ENCODE results near the gene PRIMA1. TPM values are rescaled to one million over a fixed set of nuclear protein-coding genes. Genes with fewer than 3 reads are reported as not detected.

Gene PRIMA1
- polyA plus RNA-seq, 3 donors: not detected

DNA sequence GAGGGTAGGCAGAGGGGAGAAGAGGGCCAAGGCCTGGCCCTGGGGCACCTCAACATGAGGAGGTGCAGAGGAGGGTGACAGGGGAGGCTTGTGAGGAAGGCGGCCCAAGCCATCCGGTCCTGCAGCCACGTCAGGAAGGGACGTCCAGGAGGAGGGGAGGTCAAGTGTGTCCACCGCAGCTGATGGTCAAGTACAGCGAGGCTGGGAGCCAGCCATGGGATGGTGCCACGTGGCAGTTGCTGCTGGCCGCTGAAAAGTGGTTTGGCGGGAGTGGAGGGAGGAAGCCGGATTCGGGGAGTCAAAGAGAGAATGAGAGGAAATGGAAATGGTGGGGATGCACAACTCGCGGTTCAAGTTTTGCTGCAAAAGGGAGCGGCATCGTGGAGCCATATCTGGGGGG lies 41.2 kb downstream of the PRIMA1 start:
- H3K27ac ChIP-seq (ENCODE audit: low read depth in 1 of 2, low read length in 2 of 2): no peak overlapping the region
- H3K9me3 ChIP-seq (replicated peaks in 1 of 2; ENCODE audit: control insufficient read depth in 1 of 2, insufficient read depth in 1 of 2, low read length in 2 of 2): no peaks in the 10 kb centered on the region
- H3K4me1 Mint-ChIP-seq: no peaks in the 10 kb centered on the region
- H3K27me3 Mint-ChIP-seq (ENCODE audit: low read depth in 3 of 3): peaks cover 2 to 7% (median 5%) of the 10 kb centered on the region in 3 donors
- H3K4me2 ChIP-seq (replicated peaks; ENCODE audit: extremely low read depth, low read length, poor library complexity, severe bottlenecking): no peak overlapping the region
- no peak overlapping the region for H3K4me3 Mint-ChIP-seq
- H3K4me3 ChIP-seq (replicated peaks in 1 of 3; ENCODE audit: low read depth in 2 of 3, low read length in 3 of 3): no peak overlapping the region
- DNase-seq: no peak
- no peaks in the 10 kb centered on the region for H3K27me3 ChIP-seq (ENCODE audit: control insufficient read depth in 2 of 2, insufficient read depth in 2 of 2, low read length in 2 of 2)
- 83% methylated on average over 15 of the region's 15 CpGs for WGBS (ENCODE audit: insufficient coverage)
- intact Hi-C loops (cut with micrococcal nuclease): no loop called here
- H3K4me1 ChIP-seq (ENCODE audit: control insufficient read depth in 1 of 2, insufficient read depth in 2 of 2, low read length in 2 of 2): no peaks in the 10 kb centered on the region
- no peaks in the 10 kb centered on the region for H3K36me3 ChIP-seq (replicated peaks in 1 of 2; ENCODE audit: control insufficient read depth in 1 of 2, insufficient read depth in 2 of 2, low read length in 2 of 2)
- no peak overlapping the region for H3K27ac Mint-ChIP-seq
- H3K9me3 Mint-ChIP-seq: peaks cover 0 to 2% (median 0%) of the 10 kb centered on the region in 7 donors
- H4K20me1 ChIP-seq (ENCODE audit: insufficient read depth, low read length): no peaks in the 10 kb centered on the region
- H2AFZ ChIP-seq (ENCODE audit: insufficient read depth, low read depth, low read length, poor library complexity, severe bottlenecking): no peak overlapping the region
- H3K9ac ChIP-seq (ENCODE audit: insufficient read depth, low read length, poor library complexity, severe bottlenecking): no peak overlapping the region
- H3K79me2 ChIP-seq (ENCODE audit: insufficient read depth, low read length): no peaks in the 10 kb centered on the region
- H3K36me3 Mint-ChIP-seq: no peaks in the 10 kb centered on the region
- TF ChIP-seq, protein P1, sequence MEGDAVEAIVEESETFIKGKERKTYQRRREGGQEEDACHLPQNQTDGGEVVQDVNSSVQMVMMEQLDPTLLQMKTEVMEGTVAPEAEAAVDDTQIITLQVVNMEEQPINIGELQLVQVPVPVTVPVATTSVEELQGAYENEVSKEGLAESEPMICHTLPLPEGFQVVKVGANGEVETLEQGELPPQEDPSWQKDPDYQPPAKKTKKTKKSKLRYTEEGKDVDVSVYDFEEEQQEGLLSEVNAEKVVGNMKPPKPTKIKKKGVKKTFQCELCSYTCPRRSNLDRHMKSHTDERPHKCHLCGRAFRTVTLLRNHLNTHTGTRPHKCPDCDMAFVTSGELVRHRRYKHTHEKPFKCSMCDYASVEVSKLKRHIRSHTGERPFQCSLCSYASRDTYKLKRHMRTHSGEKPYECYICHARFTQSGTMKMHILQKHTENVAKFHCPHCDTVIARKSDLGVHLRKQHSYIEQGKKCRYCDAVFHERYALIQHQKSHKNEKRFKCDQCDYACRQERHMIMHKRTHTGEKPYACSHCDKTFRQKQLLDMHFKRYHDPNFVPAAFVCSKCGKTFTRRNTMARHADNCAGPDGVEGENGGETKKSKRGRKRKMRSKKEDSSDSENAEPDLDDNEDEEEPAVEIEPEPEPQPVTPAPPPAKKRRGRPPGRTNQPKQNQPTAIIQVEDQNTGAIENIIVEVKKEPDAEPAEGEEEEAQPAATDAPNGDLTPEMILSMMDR (IDR thresholded peaks at IDR 0.05): no peak

DNA sequence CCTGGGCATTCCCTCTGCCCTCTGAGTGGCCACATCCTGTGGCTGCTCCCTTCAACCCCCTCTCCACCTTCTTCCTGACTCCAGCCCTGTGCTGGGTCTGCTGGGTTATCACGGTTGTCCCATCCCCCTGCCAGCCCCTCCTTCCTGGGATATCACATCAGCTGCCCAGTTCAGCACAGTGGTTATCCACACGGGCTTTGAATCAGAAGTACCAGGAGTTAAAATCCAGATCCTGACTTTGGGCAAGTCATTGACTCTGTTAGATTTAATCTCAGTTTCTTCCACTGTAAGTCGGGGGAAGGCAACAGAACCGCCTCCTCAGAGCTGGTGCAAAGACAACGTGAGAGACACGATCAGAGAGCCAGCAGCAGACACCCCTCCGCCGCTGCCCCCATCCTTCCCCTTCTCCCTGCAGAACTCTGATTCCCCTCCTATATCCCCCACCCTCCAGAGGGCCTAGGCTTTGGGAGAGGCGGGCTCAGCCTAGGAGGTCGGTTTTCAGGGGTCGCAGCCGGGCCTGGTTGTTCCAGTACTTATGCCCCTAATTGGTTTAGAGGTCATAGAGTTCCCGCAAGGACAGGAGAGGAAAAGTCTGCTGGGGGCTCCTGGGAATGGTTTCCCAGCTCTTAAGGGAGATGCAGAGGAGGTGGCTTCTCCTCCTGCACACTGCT lies 42.5 kb downstream of the PRIMA1 start:
- Histone ChIP-seq H3K27me3 (ENCODE audit: control insufficient read depth in 2 of 2, insufficient read depth in 2 of 2, low read length in 2 of 2) (no peaks in the 10 kb centered on the region), H4K20me1 (ENCODE audit: insufficient read depth, low read length) (no peaks in the 10 kb centered on the region), H3K36me3 (replicated peaks in 1 of 2; ENCODE audit: control insufficient read depth in 1 of 2, insufficient read depth in 2 of 2, low read length in 2 of 2) (no peaks in the 10 kb centered on the region), H3K79me2 (ENCODE audit: insufficient read depth, low read length) (no peaks in the 10 kb centered on the region), H3K4me2 (replicated peaks; ENCODE audit: extremely low read depth, low read length, poor library complexity, severe bottlenecking) (no peak overlapping the region), H3K9me3 (replicated peaks in 1 of 2; ENCODE audit: control insufficient read depth in 1 of 2, insufficient read depth in 1 of 2, low read length in 2 of 2) (no peaks in the 10 kb centered on the region), H3K27ac (ENCODE audit: low read depth in 1 of 2, low read length in 2 of 2) (no peak overlapping the region), H3K4me3 (replicated peaks in 1 of 3; ENCODE audit: low read depth in 2 of 3, low read length in 3 of 3) (no peak overlapping the region), H3K9ac (ENCODE audit: insufficient read depth, low read length, poor library complexity, severe bottlenecking) (no peak overlapping the region), H3K4me1 (ENCODE audit: control insufficient read depth in 1 of 2, insufficient read depth in 2 of 2, low read length in 2 of 2) (no peaks in the 10 kb centered on the region), H2AFZ (ENCODE audit: insufficient read depth, low read depth, low read length, poor library complexity, severe bottlenecking) (no peak overlapping the region)
- Mint-ChIP-seq H3K36me3 (no peaks in the 10 kb centered on the region), H3K27me3 (ENCODE audit: low read depth in 3 of 3) (peaks cover 1 to 8% (median 4%) of the 10 kb centered on the region in 3 donors), H3K4me1 (no peaks in the 10 kb centered on the region), H3K4me3 (no peak overlapping the region), H3K9me3 (peaks cover 0 to 2% (median 0%) of the 10 kb centered on the region in 7 donors), H3K27ac (no peak overlapping the region)
- DNase-seq: no peak
- intact Hi-C loops (cut with micrococcal nuclease): no loop called here
- WGBS (ENCODE audit: insufficient coverage): 89% methylated on average over 12 of the region's 13 CpGs
- TF ChIP-seq, protein P1 (IDR thresholded peaks at IDR 0.05): no peak
